HG02759 (cell line): ENCODE data around the gene SC5D.

ENCODE experiments used
- ATAC-seq: cut with Tn5 transposase; IDR thresholded peaks from one replicate; pipeline ENCODE4 v1.9.1; 2021; ENCODE audit warnings: mild to moderate bottlenecking, moderate library complexity; ENCODE audit not compliant: unreplicated experiment

The SC5D gene

GRCh38 chr11:121352251-121352891 is 59.8 kb downstream of the SC5D start:
- no peak for ATAC-seq

- ATAC-seq, result no peak
Measured at GRCh38 chr11:121354192-121354591, 61.6 kb downstream of the SC5D start.

- no peak for ATAC-seq
Measured at GRCh38 chr11:121356357-121356756, 63.8 kb downstream of the SC5D start.
